K562 (cell line): ENCODE results near the gene CBX2. TPM values are rescaled to one million over a fixed set of nuclear protein-coding genes. Genes with fewer than 3 reads are reported as not detected.

Experiments used
- COPS2 ChIP-seq: fragments of 450-650 bp; conservative IDR thresholded peaks from 2 replicates; pipeline ENCODE4 v1.6.1; 2016; ENCODE audit warnings: mild to moderate bottlenecking, moderate library complexity
- CTCF ChIP-seq, 3 experiments: IDR thresholded peaks in 2 of 3; conservative IDR thresholded peaks in 1 of 3; 2 replicates each; pipeline ENCODE4 v1.5.1; 2011 to 2012; ENCODE audit warnings: low read length in 3 of 3, mild to moderate bottlenecking in 3 of 3, control low read depth in 2 of 3, improper control_type of control experiment in 1 of 3, inconsistent platforms in 1 of 3, low read depth in 1 of 3, mixed read lengths in 1 of 3, moderate library complexity in 1 of 3; ENCODE audit not compliant: insufficient read depth in 2 of 3
- MAZ ChIP-seq, 2 experiments: fragments of 450-650 bp in 1 of 2; sonication (generic) in 1 of 2; formaldehyde crosslinking; IDR thresholded peaks in 1 of 2; conservative IDR thresholded peaks in 1 of 2; 2 replicates each; pipeline versions ENCODE4 v1.4.0 to v1.5.0; 2020; ENCODE audit warnings: mild to moderate bottlenecking in 1 of 2, missing genetic modification reagents in 1 of 2
- MBD1 ChIP-seq: fragments of 250-450 bp; sonication (Bioruptor Pico); IDR thresholded peaks from 2 replicates; pipeline ENCODE4 v1.8.0; 2022; ENCODE audit warnings: inconsistent platforms
- MTA1 ChIP-seq: fragments of 450-650 bp; IDR thresholded peaks from 2 replicates; pipeline ENCODE4 v1.6.1; 2017; ENCODE audit warnings: borderline replicate concordance
- NR3C1 ChIP-seq: sonication (generic); formaldehyde crosslinking; IDR thresholded peaks from 2 replicates; pipeline ENCODE4 v1.8.1; 2022; ENCODE audit warnings: missing genetic modification reagents
- PHF8 ChIP-seq: fragments of 200-600 bp; sonication (generic); IDR thresholded peaks from 2 replicates; pipeline ENCODE4 v1.6.1; 2012; ENCODE audit warnings: mixed run types, mild to moderate bottlenecking, inconsistent platforms, low read length, moderate library complexity, borderline replicate concordance
- RBBP5 ChIP-seq: fragments of 200-600 bp; sonication (generic); IDR thresholded peaks from 2 replicates; pipeline ENCODE4 v1.6.1; 2012; ENCODE audit warnings: borderline replicate concordance, mild to moderate bottlenecking, low read length, control low read depth, inconsistent platforms; ENCODE audit not compliant: insufficient read depth, poor library complexity, severe bottlenecking
- RBM25 ChIP-seq: fragments of 200-400 bp; formaldehyde crosslinking; IDR thresholded peaks from 2 replicates; pipeline ENCODE4 v1.6.1; 2018; ENCODE audit warnings: low read length, low read depth, moderate library complexity; ENCODE audit not compliant: severe bottlenecking
- SUPT5H ChIP-seq: fragments of 450-650 bp; IDR thresholded peaks from 2 replicates; pipeline ENCODE4 v1.6.1; 2016
- ZNF324 ChIP-seq: fragments of 250-450 bp; sonication (Bioruptor Pico); IDR thresholded peaks from 2 replicates; pipeline ENCODE4 v1.4.0; 2020; ENCODE audit warnings: mild to moderate bottlenecking
- ZNF449 ChIP-seq: fragments of 250-450 bp; sonication (Bioruptor Pico); IDR thresholded peaks from 2 replicates; pipeline ENCODE4 v1.8.0; 2022; ENCODE audit warnings: moderate library complexity, mild to moderate bottlenecking, inconsistent platforms
- ZNF592 ChIP-seq: fragments of 450-650 bp; IDR thresholded peaks from 2 replicates; pipeline ENCODE4 v1.6.1; 2017; ENCODE audit warnings: antibody characterized with exemption, mild to moderate bottlenecking
- ZNF639 ChIP-seq, 2 experiments: fragments of 200-800 bp in 1 of 2; sonication (Bioruptor generic) in 1 of 2; sonication (generic) in 1 of 2; formaldehyde crosslinking in 1 of 2; IDR thresholded peaks in 1 of 2; conservative IDR thresholded peaks in 1 of 2; 2 replicates each; pipeline versions ENCODE4 v1.5.0 to v1.6.1; 2016 to 2020; ENCODE audit warnings: missing compliant biosample characterization in 1 of 2, missing genetic modification characterization in 1 of 2, missing genetic modification reagents in 1 of 2
- polyA plus RNA-seq, 8 experiments: library from polyadenylated mRNA; depleted of rRNA in 4 of 8; stranded (reverse) in 5 of 8; unstranded in 3 of 8; fragments of >200 nt; fragmentation: Nextera tagmentation in 2 of 8; fragmentation: Illumina TruSeq in 1 of 8; extraction: Ambion mirVana in 2 of 8; extraction: Trizol in 1 of 8; gene quantifications; 2 replicates each; pipeline versions ENCODE4 v1.2.1 to v1.2.3, GENCODE V29; 2011 to 2014; ENCODE audit warnings: inconsistent platforms in 1 of 8, missing spikeins in 1 of 8
- total RNA-seq, 7 experiments: library from RNA; depleted of rRNA in 6 of 7; stranded (reverse); fragments of >200 nt in 6 of 7; fragmentation: Illumina TruSeq in 2 of 7; extraction: Trizol in 2 of 7; gene quantifications; 2 replicates each; pipeline versions ENCODE4 v1.2.1 to v1.2.3, GENCODE V29; 2011 to 2021; ENCODE audit warnings: low replicate concordance in 1 of 7

CBX2 gene
- total and polyA plus RNA-seq, 9 of the 15 experiments (the other 6 are each of a cell fraction or from before 2014, with no cell fraction given): 0.66 to 26.9 (median 13.9) TPM

- TF ChIP-seq ZNF592 (0 out of 2 replicates have a peak, but pooled peaks have one; percentile 50), MBD1 (CRISPR knock-in tag) (0 out of 2 replicates have a peak, but pooled peaks have one; percentile 66), ZNF449 (CRISPR knock-in tag) (no peak), COPS2 (no peak), SUPT5H (peak; percentile 53), RBM25 (no peak), RBBP5 (peak; percentile 51), PHF8 (peak; percentile 54; the same call in 1 of the 2 replicates), CTCF (IDR thresholded peaks at IDR 0.05 in 2 of 3, conservative IDR thresholded peaks at IDR 0.05 in 1 of 3; ENCODE audit: insufficient read depth in 2 of 3, low read depth in 1 of 3, low read length in 3 of 3) (peak; percentile 51 to 69 (median 57); a peak in 5 of 6 replicates), ZNF639 (CRISPR knock-in tag; conservative IDR thresholded peaks at IDR 0.05 in 1 of 2, IDR thresholded peaks at IDR 0.05 in 1 of 2) (peak in 1 of 2 experiments; percentile 67; a peak in 1 of 4 replicates), MAZ (CRISPR knock-in tag; conservative IDR thresholded peaks at IDR 0.05 in 1 of 2, IDR thresholded peaks at IDR 0.05 in 1 of 2) (peak; percentile 90 to 91), NR3C1 (CRISPR knock-in tag) (no peak), ZNF324 (CRISPR knock-in tag) (no peak), MTA1 (peak; percentile 77; the same call in 1 of the 2 replicates)
Measured at GRCh38 chr17:79777120-79777893, 641 bp upstream of the CBX2 start (continued).
